Peyer's patch (tissue), 4 donors: ENCODE measurements around the gene ARAP2. TPM values are rescaled to one million over a fixed set of nuclear protein-coding genes. Genes with fewer than 3 reads are reported as not detected.

ENCODE experiments used
- DNase-seq, 3 donors: peaks; one replicate each; pipeline ENCODE4 v3.0.0-alpha.2; 2017 to 2019
- H3K27ac ChIP-seq, 4 donors: fragments of 200-600 bp; sonication (generic); one replicate each; pipeline ENCODE4 v1.5.1; 2016 to 2019
- H3K27me3 ChIP-seq, 2 donors: fragments of 200-600 bp; sonication (generic); one replicate each; pipeline ENCODE4 v1.5.1; 2019
- H3K36me3 ChIP-seq, 3 donors: fragments of 200-600 bp; sonication (generic); one replicate each; pipeline ENCODE4 v1.5.1; 2016 to 2019
- H3K4me1 ChIP-seq, 4 donors: fragments of 200-600 bp; sonication (generic); one replicate each; pipeline ENCODE4 v1.5.1; 2016 to 2019
- H3K4me3 ChIP-seq, 4 donors: fragments of 200-600 bp; sonication (generic); 1 replicate in 3 of 4; 2 replicates in 1 of 4; pipeline ENCODE4 v1.5.1; 2016 to 2019; ENCODE audit warnings: mild to moderate bottlenecking in 1 of 4
- H3K9me3 ChIP-seq, 4 donors: fragments of 200-600 bp; sonication (generic); one replicate each; pipeline ENCODE4 v1.5.1; 2016 to 2019; ENCODE audit warnings: mild to moderate bottlenecking in 1 of 4
- POLR2A ChIP-seq, 2 donors: fragments of 450-650 bp; IDR thresholded peaks; one replicate each; pipeline ENCODE4 v1.5.1; 2017; ENCODE audit warnings: antibody characterized with exemption in 2 of 2, mild to moderate bottlenecking in 2 of 2, moderate library complexity in 2 of 2
- total RNA-seq, 4 donors: library from RNA; depleted of rRNA; stranded (reverse); fragments of >200 nt; gene quantifications; one replicate each; pipeline ENCODE4 v1.1.0, GENCODE V29; 2016
- TF ChIP-seq, protein P1 (sequence below), 6 experiments: fragments of 450-650 bp in 4 of 6; fragments of 200-600 bp in 2 of 6; sonication (generic) in 1 of 6; IDR thresholded peaks; one replicate each; pipeline ENCODE4 v1.5.1; 2017 to 2019; ENCODE audit warnings: antibody characterized with exemption in 6 of 6, mild to moderate bottlenecking in 3 of 6, moderate library complexity in 1 of 6

ARAP2 gene
- total RNA-seq, 4 donors from 2014 or later = 66.8 to 115 (median 81.9) TPM

DNA sequence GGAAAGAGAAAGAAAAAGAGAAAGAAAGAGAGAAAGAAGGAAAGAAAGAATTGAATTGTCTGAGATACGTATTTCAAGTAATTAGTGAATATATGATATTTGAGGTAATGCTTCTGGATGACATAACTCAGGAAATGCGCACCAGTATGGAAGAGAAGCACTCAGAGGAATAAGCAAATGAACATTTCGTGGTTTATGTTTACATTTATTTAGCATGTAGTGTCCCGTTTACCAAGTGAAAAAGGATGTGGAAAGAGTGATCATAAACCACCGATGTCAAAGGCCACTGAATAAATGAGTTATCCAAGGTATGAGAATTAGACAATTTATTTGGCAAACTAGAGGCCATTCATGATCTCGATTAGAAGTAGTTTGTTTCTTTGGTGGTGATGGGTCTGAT lies 200.4 kb downstream of the ARAP2 start:
- H3K4me3 ChIP-seq = no peak overlapping the region
- no peak overlapping the region for H3K27ac ChIP-seq
- H3K36me3 ChIP-seq = no peaks in the 10 kb centered on the region
- no peak for TF ChIP-seq POLR2A (IDR thresholded peaks at IDR 0.05)
- TF ChIP-seq, protein P1, sequence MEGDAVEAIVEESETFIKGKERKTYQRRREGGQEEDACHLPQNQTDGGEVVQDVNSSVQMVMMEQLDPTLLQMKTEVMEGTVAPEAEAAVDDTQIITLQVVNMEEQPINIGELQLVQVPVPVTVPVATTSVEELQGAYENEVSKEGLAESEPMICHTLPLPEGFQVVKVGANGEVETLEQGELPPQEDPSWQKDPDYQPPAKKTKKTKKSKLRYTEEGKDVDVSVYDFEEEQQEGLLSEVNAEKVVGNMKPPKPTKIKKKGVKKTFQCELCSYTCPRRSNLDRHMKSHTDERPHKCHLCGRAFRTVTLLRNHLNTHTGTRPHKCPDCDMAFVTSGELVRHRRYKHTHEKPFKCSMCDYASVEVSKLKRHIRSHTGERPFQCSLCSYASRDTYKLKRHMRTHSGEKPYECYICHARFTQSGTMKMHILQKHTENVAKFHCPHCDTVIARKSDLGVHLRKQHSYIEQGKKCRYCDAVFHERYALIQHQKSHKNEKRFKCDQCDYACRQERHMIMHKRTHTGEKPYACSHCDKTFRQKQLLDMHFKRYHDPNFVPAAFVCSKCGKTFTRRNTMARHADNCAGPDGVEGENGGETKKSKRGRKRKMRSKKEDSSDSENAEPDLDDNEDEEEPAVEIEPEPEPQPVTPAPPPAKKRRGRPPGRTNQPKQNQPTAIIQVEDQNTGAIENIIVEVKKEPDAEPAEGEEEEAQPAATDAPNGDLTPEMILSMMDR (IDR thresholded peaks at IDR 0.05) = no peak
- H3K27me3 ChIP-seq = no peaks in the 10 kb centered on the region
- H3K9me3 ChIP-seq = no peaks in the 10 kb centered on the region
- DNase-seq = no peak
- H3K4me1 ChIP-seq = no peaks in the 10 kb centered on the region

DNA sequence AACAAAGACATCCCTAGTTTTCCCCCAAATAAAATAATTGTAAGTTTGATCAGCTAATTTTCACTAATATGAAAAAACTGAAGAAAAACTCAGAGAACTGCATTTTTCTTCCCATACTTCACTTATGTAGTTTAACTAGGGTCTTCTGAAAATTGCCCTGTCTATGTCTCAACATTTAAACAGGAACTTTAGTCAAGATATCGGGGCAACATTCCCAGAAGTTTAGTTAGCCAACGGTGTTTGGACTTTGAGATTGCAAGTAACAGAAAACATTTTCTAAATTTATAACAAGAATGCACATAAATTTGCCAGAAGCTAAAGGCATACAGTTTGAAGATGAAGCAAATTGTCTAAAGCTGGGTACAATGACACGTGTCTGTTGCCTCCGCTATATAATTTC lies 201.1 kb downstream of the ARAP2 start:
- Histone ChIP-seq H3K27me3 (no peaks in the 10 kb centered on the region), H3K27ac (no peak overlapping the region), H3K36me3 (no peaks in the 10 kb centered on the region), H3K9me3 (no peaks in the 10 kb centered on the region), H3K4me1 (no peaks in the 10 kb centered on the region), H3K4me3 (no peak overlapping the region)
- no peak for DNase-seq
- no peak for TF ChIP-seq POLR2A (IDR thresholded peaks at IDR 0.05)
- TF ChIP-seq, protein P1 (IDR thresholded peaks at IDR 0.05) = no peak

- H3K4me3 ChIP-seq = no peak overlapping the region
- H3K27me3 ChIP-seq = no peaks in the 10 kb centered on the region
- H3K36me3 ChIP-seq = no peaks in the 10 kb centered on the region
- no peaks in the 10 kb centered on the region for H3K9me3 ChIP-seq
- TF ChIP-seq, protein P1 (IDR thresholded peaks at IDR 0.05) = no peak
- H3K4me1 ChIP-seq = no peaks in the 10 kb centered on the region
- DNase-seq = no peak
- no peak overlapping the region for H3K27ac ChIP-seq
These were observed 202.0 kb downstream of the ARAP2 start for GRCh38 chr4:36042122-36042970.

- Histone ChIP-seq H3K27me3 (no peaks in the 10 kb centered on the region), H3K36me3 (no peaks in the 10 kb centered on the region), H3K4me1 (no peaks in the 10 kb centered on the region), H3K9me3 (no peaks in the 10 kb centered on the region), H3K27ac (no peak overlapping the region), H3K4me3 (no peak overlapping the region)
- no peak for DNase-seq
- TF ChIP-seq, protein P1 (IDR thresholded peaks at IDR 0.05) = no peak
- no peak for TF ChIP-seq POLR2A (IDR thresholded peaks at IDR 0.05)
These were observed 203.0 kb downstream of the ARAP2 start for GRCh38 chr4:36041340-36041739.

DNA sequence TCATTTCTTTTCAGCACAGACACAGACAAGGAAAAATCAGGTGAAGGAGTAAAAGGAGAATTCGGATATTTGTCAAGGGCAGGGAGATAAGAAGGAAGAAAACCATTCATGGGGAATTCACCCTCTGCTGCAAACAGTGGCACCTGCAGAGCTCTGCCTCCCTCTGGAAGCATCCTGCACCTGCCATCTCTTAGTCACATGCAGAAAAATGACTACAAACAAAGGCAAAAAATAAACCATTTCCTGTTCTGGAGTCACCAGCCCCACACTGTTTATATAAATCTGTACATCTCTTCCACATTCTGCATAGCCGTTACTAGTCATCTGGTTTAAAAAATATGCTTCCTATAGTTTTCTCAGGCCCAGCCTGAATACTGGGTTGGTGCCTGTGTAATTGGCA lies 205.3 kb downstream of the ARAP2 start:
- Histone ChIP-seq H3K4me1 (no peaks in the 10 kb centered on the region), H3K4me3 (no peak overlapping the region), H3K36me3 (no peaks in the 10 kb centered on the region), H3K27ac (no peak overlapping the region), H3K27me3 (no peaks in the 10 kb centered on the region), H3K9me3 (no peaks in the 10 kb centered on the region)
- no peak for DNase-seq
- TF ChIP-seq, protein P1 (IDR thresholded peaks at IDR 0.05) = no peak
- no peak for TF ChIP-seq POLR2A (IDR thresholded peaks at IDR 0.05)
